ENCODE data around the gene SPATA2.

SPATA2 gene

GRCh38 chr20:49936153-49937026 lies 21.1 kb upstream of the SPATA2 start, which contains the start of gene RNF114:
TSS of gene RNF114 (plus strand) at chr20:49936397. CDS start at chr20:49936413, 16 bp downstream.
- no peaks in the 10 kb centered on the region for H3K9me2 ChIP-seq (replicated peaks; ENCODE audit: low read depth, low read length)
- peak within 1 kb of the TSS; percentile 96 for H2AFZ ChIP-seq (ENCODE audit: low read length)
- no peaks in the 10 kb centered on the region for H3K27me3 ChIP-seq (ENCODE audit: insufficient read depth, low read length, poor library complexity, severe bottlenecking)
- H3K9ac ChIP-seq (ENCODE audit: low read depth, low read length, poor library complexity, severe bottlenecking): peak within 1 kb of the TSS; percentile 90
- H3F3A ChIP-seq (ENCODE audit: low read depth): no peaks in the 10 kb centered on the region
- peak within 1 kb of the TSS; percentile 87 for H3K4me3 ChIP-seq (ENCODE audit: low read length, poor library complexity, severe bottlenecking)
- H3K4me2 ChIP-seq (ENCODE audit: low read depth, low read length, poor library complexity, severe bottlenecking): peak within 1 kb of the TSS; percentile 91
- H3K4me1 ChIP-seq (ENCODE audit: insufficient read depth, low read length, poor library complexity, severe bottlenecking): peaks cover 48% of the 10 kb centered on the region
- H4K20me1 ChIP-seq (ENCODE audit: insufficient read depth, low read length, poor library complexity, severe bottlenecking): peaks cover 44% of the 10 kb centered on the region
- TF ChIP-seq EZH2phosphoT487 (IDR thresholded peaks at IDR 0.05; ENCODE audit: borderline replicate concordance) (no peak), CTCF (conservative IDR thresholded peaks at IDR 0.05; ENCODE audit: low read length) (no peak)
- peaks cover 6% of the 10 kb centered on the region; the same call in 1 of the 2 replicates for H3K36me3 ChIP-seq (ENCODE audit: insufficient read depth, low read length)
- H3K79me2 ChIP-seq (ENCODE audit: insufficient read depth, low read length): peaks cover 59% of the 10 kb centered on the region
- H3K9me3 ChIP-seq (ENCODE audit: insufficient read depth, low read depth, low read length): no peaks in the 10 kb centered on the region

GRCh38 chr20:49935746-49936152 lies 20.4 kb upstream of the SPATA2 start:
- Histone ChIP-seq H3K4me2 (ENCODE audit: low read depth, low read length, poor library complexity, severe bottlenecking) (peak overlapping the region; percentile 91), H2AFZ (ENCODE audit: low read length) (peak overlapping the region; percentile 96), H3K79me2 (ENCODE audit: insufficient read depth, low read length) (peaks cover 52% of the 10 kb centered on the region), H3F3A (ENCODE audit: low read depth) (no peaks in the 10 kb centered on the region), H3K27me3 (ENCODE audit: insufficient read depth, low read length, poor library complexity, severe bottlenecking) (no peaks in the 10 kb centered on the region), H3K9me2 (replicated peaks; ENCODE audit: low read depth, low read length) (no peaks in the 10 kb centered on the region), H3K4me1 (ENCODE audit: insufficient read depth, low read length, poor library complexity, severe bottlenecking) (peaks cover 43% of the 10 kb centered on the region), H3K9me3 (ENCODE audit: insufficient read depth, low read depth, low read length) (no peaks in the 10 kb centered on the region), H4K20me1 (ENCODE audit: insufficient read depth, low read length, poor library complexity, severe bottlenecking) (peaks cover 38% of the 10 kb centered on the region), H3K4me3 (ENCODE audit: low read length, poor library complexity, severe bottlenecking) (peak overlapping the region; percentile 87), H3K9ac (ENCODE audit: low read depth, low read length, poor library complexity, severe bottlenecking) (peak overlapping the region; percentile 90), H3K36me3 (ENCODE audit: insufficient read depth, low read length) (no peaks in the 10 kb centered on the region)
- TF ChIP-seq EZH2phosphoT487 (IDR thresholded peaks at IDR 0.05; ENCODE audit: borderline replicate concordance) (no peak), CTCF (conservative IDR thresholded peaks at IDR 0.05; ENCODE audit: low read length) (no peak)

- Histone ChIP-seq H3K27me3 (ENCODE audit: insufficient read depth, low read length, poor library complexity, severe bottlenecking) (no peaks in the 10 kb centered on the region), H3K4me2 (ENCODE audit: low read depth, low read length, poor library complexity, severe bottlenecking) (peak overlapping the region; percentile 57), H3K4me3 (ENCODE audit: low read length, poor library complexity, severe bottlenecking) (no peak overlapping the region), H3K9me3 (ENCODE audit: insufficient read depth, low read depth, low read length) (no peaks in the 10 kb centered on the region), H3K4me1 (ENCODE audit: insufficient read depth, low read length, poor library complexity, severe bottlenecking) (peaks cover 3% of the 10 kb centered on the region), H3K36me3 (ENCODE audit: insufficient read depth, low read length) (no peaks in the 10 kb centered on the region), H2AFZ (ENCODE audit: low read length) (peak overlapping the region; percentile 83; the same call in 1 of the 2 replicates), H3K79me2 (ENCODE audit: insufficient read depth, low read length) (no peaks in the 10 kb centered on the region), H3F3A (ENCODE audit: low read depth) (no peaks in the 10 kb centered on the region), H3K9ac (ENCODE audit: low read depth, low read length, poor library complexity, severe bottlenecking) (no peak overlapping the region), H3K9me2 (replicated peaks; ENCODE audit: low read depth, low read length) (no peaks in the 10 kb centered on the region), H4K20me1 (ENCODE audit: insufficient read depth, low read length, poor library complexity, severe bottlenecking) (no peaks in the 10 kb centered on the region)
- TF ChIP-seq EZH2phosphoT487 (IDR thresholded peaks at IDR 0.05; ENCODE audit: borderline replicate concordance) (no peak), CTCF (conservative IDR thresholded peaks at IDR 0.05; ENCODE audit: low read length) (no peak)
These were observed 13.8 kb upstream of the SPATA2 start for GRCh38 chr20:49929142-49929494.
